ENCODE data around the gene C9orf50. TPM values are rescaled to one million over a fixed set of nuclear protein-coding genes. Genes with fewer than 3 reads are reported as not detected.

The C9orf50 gene
- total RNA-seq, 1 experiment from 2014 or later: not detected

DNA sequence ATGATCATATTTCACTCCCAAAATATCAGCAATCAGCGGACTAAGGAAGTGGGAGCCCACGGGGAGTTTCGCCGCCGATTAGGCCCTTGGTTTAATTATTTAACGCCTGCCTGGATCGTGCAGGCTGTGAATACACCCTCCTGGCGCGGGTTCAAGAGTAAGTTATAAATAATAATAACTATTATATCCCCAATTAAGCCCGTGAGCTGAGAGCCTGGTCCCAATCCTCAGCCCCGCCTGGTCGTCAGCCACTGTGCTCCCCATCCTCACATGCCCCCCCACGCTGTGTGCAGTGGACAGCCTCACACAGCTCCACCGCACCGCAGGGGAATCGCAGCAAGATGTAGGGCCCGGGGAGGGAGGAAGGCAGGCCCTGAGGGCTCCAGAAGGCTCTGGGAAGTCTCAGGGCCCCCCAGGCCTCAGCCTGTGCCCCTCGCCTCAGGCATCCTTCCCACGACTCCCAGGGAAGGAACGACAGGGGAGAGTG, 33.7 kb upstream of the C9orf50 start:
- no peak overlapping the region for H2BK5ac ChIP-seq (ENCODE audit: insufficient read length, low read length)
- H2BK12ac ChIP-seq (ENCODE audit: insufficient read length, low read depth, low read length): no peak overlapping the region
- no peak overlapping the region for H3K9ac ChIP-seq (ENCODE audit: extremely low read depth, insufficient read length, low read length)
- H2AFZ ChIP-seq (ENCODE audit: low read length): no peak overlapping the region
- no peak overlapping the region for H3K4me3 Mint-ChIP-seq
- H3K9me3 ChIP-seq (ENCODE audit: control insufficient read depth, low read depth, low read length): no peaks in the 10 kb centered on the region
- no peak overlapping the region for H2BK15ac ChIP-seq (ENCODE audit: low read depth, low read length)
- H3K36me3 Mint-ChIP-seq (ENCODE audit: insufficient read depth in 1 of 3, low read depth in 3 of 3): no peaks in the 10 kb centered on the region
- H3K27ac ChIP-seq (ENCODE audit: insufficient read length, low read depth, low read length): no peak overlapping the region
- no peak overlapping the region for H2BK120ac ChIP-seq (ENCODE audit: low read depth, low read length, poor library complexity, severe bottlenecking)
- no CpG with 5 or more reads among the region's 20 CpGs for WGBS (ENCODE audit: extremely low coverage, insufficient read length, low lambda C conversion rate)
- H3K4me1 Mint-ChIP-seq: peaks cover 0 to 7% of the 10 kb centered on the region in 2 experiments; a peak in 1 of 4 replicates
- no peak overlapping the region for H2AK5ac ChIP-seq (ENCODE audit: insufficient read length, low read length)
- no peaks in the 10 kb centered on the region for H3K23me2 ChIP-seq (ENCODE audit: insufficient read length, low read depth, low read length, poor library complexity, severe bottlenecking)
- H2BK20ac ChIP-seq (ENCODE audit: low read depth, low read length, poor library complexity, severe bottlenecking): no peak overlapping the region
- H3K9me3 Mint-ChIP-seq: no peaks in the 10 kb centered on the region
- H3K79me2 ChIP-seq (ENCODE audit: insufficient read depth, low read length): no peaks in the 10 kb centered on the region
- no peaks in the 10 kb centered on the region for H4K20me1 ChIP-seq (ENCODE audit: control insufficient read depth, insufficient read depth, insufficient read length)
- TF ChIP-seq, protein P1, sequence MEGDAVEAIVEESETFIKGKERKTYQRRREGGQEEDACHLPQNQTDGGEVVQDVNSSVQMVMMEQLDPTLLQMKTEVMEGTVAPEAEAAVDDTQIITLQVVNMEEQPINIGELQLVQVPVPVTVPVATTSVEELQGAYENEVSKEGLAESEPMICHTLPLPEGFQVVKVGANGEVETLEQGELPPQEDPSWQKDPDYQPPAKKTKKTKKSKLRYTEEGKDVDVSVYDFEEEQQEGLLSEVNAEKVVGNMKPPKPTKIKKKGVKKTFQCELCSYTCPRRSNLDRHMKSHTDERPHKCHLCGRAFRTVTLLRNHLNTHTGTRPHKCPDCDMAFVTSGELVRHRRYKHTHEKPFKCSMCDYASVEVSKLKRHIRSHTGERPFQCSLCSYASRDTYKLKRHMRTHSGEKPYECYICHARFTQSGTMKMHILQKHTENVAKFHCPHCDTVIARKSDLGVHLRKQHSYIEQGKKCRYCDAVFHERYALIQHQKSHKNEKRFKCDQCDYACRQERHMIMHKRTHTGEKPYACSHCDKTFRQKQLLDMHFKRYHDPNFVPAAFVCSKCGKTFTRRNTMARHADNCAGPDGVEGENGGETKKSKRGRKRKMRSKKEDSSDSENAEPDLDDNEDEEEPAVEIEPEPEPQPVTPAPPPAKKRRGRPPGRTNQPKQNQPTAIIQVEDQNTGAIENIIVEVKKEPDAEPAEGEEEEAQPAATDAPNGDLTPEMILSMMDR (conservative IDR thresholded peaks at IDR 0.05): no peak
- no peak overlapping the region for H3T11ph ChIP-seq (ENCODE audit: low read length)
- no peak overlapping the region for H3K4me2 ChIP-seq (ENCODE audit: insufficient read depth, insufficient read length, low read length)
- H4K91ac ChIP-seq (ENCODE audit: insufficient read length, low read depth, low read length): no peak overlapping the region
- no peak overlapping the region for H3K23ac ChIP-seq (ENCODE audit: insufficient read length, low read depth, low read length)
- no peak overlapping the region for H4K8ac ChIP-seq (replicated peaks; ENCODE audit: insufficient read length, low read depth, low read length)
- no peaks in the 10 kb centered on the region for H3K79me1 ChIP-seq (ENCODE audit: insufficient read depth, low read depth, low read length, poor library complexity, severe bottlenecking)
- H3K14ac ChIP-seq (ENCODE audit: insufficient read depth, low read length): no peak overlapping the region; the same call in 1 of the 2 replicates
- H3K18ac ChIP-seq (ENCODE audit: insufficient read length, low read depth, low read length): no peak overlapping the region
- H3K4me1 ChIP-seq (ENCODE audit: insufficient read depth, low read length): no peaks in the 10 kb centered on the region
- no peak overlapping the region for H3K27ac Mint-ChIP-seq
- H3K4ac ChIP-seq (ENCODE audit: low read depth, low read length): no peak overlapping the region
- DNase-seq: no peak
- no peak overlapping the region for H3K56ac ChIP-seq (ENCODE audit: insufficient read length, low read depth, low read length)
- peaks cover 24% of the 10 kb centered on the region for H3K27me3 Mint-ChIP-seq (ENCODE audit: low read depth)
- no peaks in the 10 kb centered on the region for H3K27me3 ChIP-seq (ENCODE audit: insufficient read depth, low read length)
- no peak overlapping the region for H4K5ac ChIP-seq (ENCODE audit: insufficient read length, low read depth, low read length)

All from H9 (cell line).